Measurements from ENCODE around the gene PRKCE. TPM values are rescaled to one million over a fixed set of nuclear protein-coding genes. Genes with fewer than 3 reads are reported as not detected.

Gene PRKCE
- total RNA-seq, 1 experiment from 2014 or later, result 14.0 TPM

DNA sequence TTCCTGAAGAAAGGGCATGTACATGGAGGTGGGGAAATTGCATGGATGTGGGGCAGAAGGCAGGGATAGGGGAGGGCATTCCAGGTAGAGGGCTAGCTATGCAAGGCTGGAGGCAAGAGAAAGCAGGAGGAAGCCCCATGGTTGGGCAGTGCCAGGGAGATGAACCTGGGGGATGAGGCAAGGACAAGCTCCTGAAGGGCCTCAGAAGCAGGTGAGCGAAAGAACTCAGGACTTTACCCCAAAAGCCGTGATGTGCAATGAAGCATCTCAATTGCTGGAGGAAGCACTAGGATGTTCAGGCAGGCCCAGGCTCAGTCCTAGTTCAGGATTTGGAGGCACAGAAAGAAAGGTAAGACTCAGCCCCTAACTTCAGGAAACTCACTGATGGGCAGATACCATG, 528.7 kb downstream of the PRKCE start:
- ATAC-seq (no peak), DNase-seq (ENCODE audit: low read depth, low spot score) (no peak)
- in situ Hi-C loops (cut with HindIII; ENCODE audit: low pct_unique_long_range_greater_than_20kb, low sequenced_read_pairs) (no loop called here), intact Hi-C loops (cut with micrococcal nuclease; ENCODE audit: unreplicated experiment) (no loop called here)
- no peaks in the 10 kb centered on the region for H3K36me3 ChIP-seq (ENCODE audit: control insufficient read depth, insufficient read depth, low read length)
- TF ChIP-seq REST (IDR thresholded peaks at IDR 0.05; ENCODE audit: insufficient read depth in 1 of 2, low read depth in 2 of 2, low read length in 1 of 2) (no peak), SIN3A (IDR thresholded peaks at IDR 0.05; ENCODE audit: borderline replicate concordance, insufficient read depth, low read depth, low read length) (no peak), POLR2AphosphoS5 (IDR thresholded peaks at IDR 0.05; ENCODE audit: low read depth, low read length) (no peak)
- TF ChIP-seq, protein P1, sequence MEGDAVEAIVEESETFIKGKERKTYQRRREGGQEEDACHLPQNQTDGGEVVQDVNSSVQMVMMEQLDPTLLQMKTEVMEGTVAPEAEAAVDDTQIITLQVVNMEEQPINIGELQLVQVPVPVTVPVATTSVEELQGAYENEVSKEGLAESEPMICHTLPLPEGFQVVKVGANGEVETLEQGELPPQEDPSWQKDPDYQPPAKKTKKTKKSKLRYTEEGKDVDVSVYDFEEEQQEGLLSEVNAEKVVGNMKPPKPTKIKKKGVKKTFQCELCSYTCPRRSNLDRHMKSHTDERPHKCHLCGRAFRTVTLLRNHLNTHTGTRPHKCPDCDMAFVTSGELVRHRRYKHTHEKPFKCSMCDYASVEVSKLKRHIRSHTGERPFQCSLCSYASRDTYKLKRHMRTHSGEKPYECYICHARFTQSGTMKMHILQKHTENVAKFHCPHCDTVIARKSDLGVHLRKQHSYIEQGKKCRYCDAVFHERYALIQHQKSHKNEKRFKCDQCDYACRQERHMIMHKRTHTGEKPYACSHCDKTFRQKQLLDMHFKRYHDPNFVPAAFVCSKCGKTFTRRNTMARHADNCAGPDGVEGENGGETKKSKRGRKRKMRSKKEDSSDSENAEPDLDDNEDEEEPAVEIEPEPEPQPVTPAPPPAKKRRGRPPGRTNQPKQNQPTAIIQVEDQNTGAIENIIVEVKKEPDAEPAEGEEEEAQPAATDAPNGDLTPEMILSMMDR (IDR thresholded peaks at IDR 0.05), result no peak
- BruUV-seq (replicated peaks), result no TSS peak
- no peaks in the 10 kb centered on the region for H3K27me3 ChIP-seq (ENCODE audit: control insufficient read depth, insufficient read depth, low read length)
- H3K9me3 ChIP-seq (ENCODE audit: control insufficient read depth, insufficient read depth, low read depth, low read length), result no peaks in the 10 kb centered on the region
- CTCF ChIA-PET, result no interaction called here
- POLR2A ChIA-PET, result no interaction called here
- H3K4me3 ChIP-seq (ENCODE audit: low read depth in 2 of 2, low read length in 2 of 2), result no peak overlapping the region
- no peaks in the 10 kb centered on the region for H3K4me1 ChIP-seq (ENCODE audit: control insufficient read depth, insufficient read depth, low read length)
- H3K27ac ChIP-seq (ENCODE audit: low read length), result no peak overlapping the region

DNA sequence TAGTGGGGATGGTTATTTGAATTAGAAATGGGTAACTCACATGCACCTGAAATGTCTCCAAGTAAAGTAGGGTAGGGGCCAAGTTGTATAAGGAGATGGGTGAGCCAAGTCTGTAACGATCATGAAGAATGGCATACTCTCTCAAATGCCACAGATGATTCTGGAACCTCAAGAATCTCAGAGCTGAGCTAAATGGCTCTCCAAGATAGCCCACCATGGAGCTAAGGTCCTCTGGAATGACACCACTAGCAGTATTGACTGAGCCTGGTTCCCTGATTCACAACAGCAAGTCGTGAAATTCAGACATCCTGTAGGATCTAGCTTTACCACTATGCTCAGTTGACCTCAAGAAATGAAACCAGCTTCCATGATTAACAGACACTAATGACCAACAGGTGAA, 529.8 kb downstream of the PRKCE start:
- Histone ChIP-seq H3K9me3 (ENCODE audit: control insufficient read depth, insufficient read depth, low read depth, low read length) (no peaks in the 10 kb centered on the region), H3K4me3 (ENCODE audit: low read depth in 2 of 2, low read length in 2 of 2) (no peak overlapping the region), H3K27me3 (ENCODE audit: control insufficient read depth, insufficient read depth, low read length) (no peaks in the 10 kb centered on the region), H3K36me3 (ENCODE audit: control insufficient read depth, insufficient read depth, low read length) (no peaks in the 10 kb centered on the region), H3K27ac (ENCODE audit: low read length) (no peak overlapping the region), H3K4me1 (ENCODE audit: control insufficient read depth, insufficient read depth, low read length) (no peaks in the 10 kb centered on the region)
- ChIA-PET POLR2A (no interaction called here), CTCF (no interaction called here)
- TF ChIP-seq POLR2AphosphoS5 (IDR thresholded peaks at IDR 0.05; ENCODE audit: low read depth, low read length) (no peak), TCF7L2 (IDR thresholded peaks at IDR 0.05; ENCODE audit: low read depth, low read length) (no peak), SIN3A (IDR thresholded peaks at IDR 0.05; ENCODE audit: borderline replicate concordance, insufficient read depth, low read depth, low read length) (no peak), REST (IDR thresholded peaks at IDR 0.05; ENCODE audit: insufficient read depth in 1 of 2, low read depth in 2 of 2, low read length in 1 of 2) (no peak)
- TF ChIP-seq, protein P1 (IDR thresholded peaks at IDR 0.05), result no peak
- no TSS peak for BruUV-seq (replicated peaks)
- DNase-seq (ENCODE audit: low read depth, low spot score) (no peak), ATAC-seq (no peak)
- in situ Hi-C loops (cut with HindIII; ENCODE audit: low pct_unique_long_range_greater_than_20kb, low sequenced_read_pairs) (no loop called here), intact Hi-C loops (cut with micrococcal nuclease; ENCODE audit: unreplicated experiment) (no loop called here)
